GM12892 (cell line): ENCODE data around the gene DDX25.

Experiments used
- POLR2A ChIP-seq: IDR thresholded peaks from 2 replicates; pipeline ENCODE4 v1.6.1; 2011; ENCODE audit warnings: low read depth, low read length, control low read depth
- POLR2AphosphoS5 ChIP-seq: IDR thresholded peaks from 2 replicates; pipeline ENCODE4 v1.6.1; 2011; ENCODE audit warnings: low read depth, low read length, control low read depth
- TAF1 ChIP-seq: IDR thresholded peaks from 2 replicates; pipeline ENCODE4 v1.6.1; 2011; ENCODE audit warnings: low read depth, mild to moderate bottlenecking, control low read depth, low read length, borderline replicate concordance

GRCh38 chr11:125931116-125931515 is 26.8 kb downstream of the DDX25 start:
- TF ChIP-seq POLR2AphosphoS5 (no peak), POLR2A (no peak), TAF1 (no peak)
